Endothelial cell of umbilical vein (primary cell): ENCODE results near the gene NUDT6.

Experiments used
- EZH2 ChIP-seq: IDR thresholded peaks from 2 replicates; pipeline ENCODE4 v1.6.1; 2012; ENCODE audit warnings: borderline replicate concordance, low read depth, mild to moderate bottlenecking, moderate library complexity, low read length, inconsistent platforms; ENCODE audit not compliant: severe bottlenecking
- JUN ChIP-seq: IDR thresholded peaks from 2 replicates; pipeline ENCODE4 v1.6.1; 2011; ENCODE audit warnings: borderline replicate concordance, low read depth; ENCODE audit not compliant: insufficient read length, insufficient read depth
- MYC ChIP-seq: IDR thresholded peaks from one replicate; pipeline ENCODE4 v1.6.1; 2011; ENCODE audit warnings: mild to moderate bottlenecking, low read depth, low read length
- POLR2A ChIP-seq: IDR thresholded peaks from 2 replicates; pipeline ENCODE4 v1.6.1; 2012; ENCODE audit warnings: low read depth, mild to moderate bottlenecking, control low read depth, low read length
- POLR2AphosphoS5 ChIP-seq: IDR thresholded peaks from 2 replicates; pipeline ENCODE4 v1.6.1; 2012; ENCODE audit warnings: low read depth, mild to moderate bottlenecking, control low read depth, low read length, moderate library complexity; ENCODE audit not compliant: insufficient read depth
- TF ChIP-seq, protein P1 (sequence below), 2 donors: IDR thresholded peaks; 1 replicate in 1 of 2; 2 replicates in 1 of 2; pipeline ENCODE4 v1.5.1; 2011; ENCODE audit warnings: low read length in 2 of 2, mild to moderate bottlenecking in 2 of 2, moderate library complexity in 2 of 2, control low read depth in 1 of 2, inconsistent platforms in 1 of 2, low read depth in 1 of 2; ENCODE audit not compliant: insufficient read depth in 1 of 2; ENCODE audit errors: extremely low read depth in 1 of 2
- TF ChIP-seq, protein P2 (sequence below): IDR thresholded peaks from 2 replicates; pipeline ENCODE4 v1.6.1; 2011; ENCODE audit not compliant: insufficient read depth, insufficient read length

DNA sequence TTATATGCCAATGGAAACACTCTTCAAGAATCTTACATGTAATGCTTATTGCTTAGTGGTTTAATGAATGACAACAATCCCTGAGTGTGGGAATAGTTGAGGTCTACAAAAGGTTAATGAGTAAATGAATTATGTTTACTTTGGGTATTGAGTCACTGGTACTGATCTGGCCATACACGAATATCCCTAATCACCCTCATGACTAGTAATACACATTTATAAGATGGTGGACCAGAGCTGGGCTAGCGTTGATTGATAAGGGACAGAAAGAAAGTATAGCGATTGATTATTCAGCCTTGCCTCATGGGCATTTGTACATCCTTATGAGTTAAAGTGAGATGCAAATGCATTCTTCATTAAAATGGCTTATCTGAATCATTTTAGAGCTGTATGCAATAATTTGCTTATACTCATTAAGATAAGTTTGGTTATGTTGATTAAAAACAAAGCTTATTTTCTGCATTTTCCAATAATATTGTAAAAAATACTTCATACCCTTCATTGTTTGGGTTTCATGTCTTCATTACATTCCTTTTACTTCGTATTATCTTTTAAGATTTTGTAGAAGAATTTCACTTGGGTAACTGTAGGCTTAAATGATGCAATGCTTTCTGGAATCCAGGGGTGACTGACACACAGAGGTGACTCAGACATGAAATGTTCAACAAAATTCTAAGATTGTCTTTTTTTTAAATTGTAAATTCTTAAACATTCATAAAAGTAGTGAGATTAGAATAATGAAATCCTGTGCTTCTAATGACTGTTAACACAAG, 48.4 kb downstream of the NUDT6 start:
- TF ChIP-seq POLR2AphosphoS5: no peak
- TF ChIP-seq, protein P1, sequence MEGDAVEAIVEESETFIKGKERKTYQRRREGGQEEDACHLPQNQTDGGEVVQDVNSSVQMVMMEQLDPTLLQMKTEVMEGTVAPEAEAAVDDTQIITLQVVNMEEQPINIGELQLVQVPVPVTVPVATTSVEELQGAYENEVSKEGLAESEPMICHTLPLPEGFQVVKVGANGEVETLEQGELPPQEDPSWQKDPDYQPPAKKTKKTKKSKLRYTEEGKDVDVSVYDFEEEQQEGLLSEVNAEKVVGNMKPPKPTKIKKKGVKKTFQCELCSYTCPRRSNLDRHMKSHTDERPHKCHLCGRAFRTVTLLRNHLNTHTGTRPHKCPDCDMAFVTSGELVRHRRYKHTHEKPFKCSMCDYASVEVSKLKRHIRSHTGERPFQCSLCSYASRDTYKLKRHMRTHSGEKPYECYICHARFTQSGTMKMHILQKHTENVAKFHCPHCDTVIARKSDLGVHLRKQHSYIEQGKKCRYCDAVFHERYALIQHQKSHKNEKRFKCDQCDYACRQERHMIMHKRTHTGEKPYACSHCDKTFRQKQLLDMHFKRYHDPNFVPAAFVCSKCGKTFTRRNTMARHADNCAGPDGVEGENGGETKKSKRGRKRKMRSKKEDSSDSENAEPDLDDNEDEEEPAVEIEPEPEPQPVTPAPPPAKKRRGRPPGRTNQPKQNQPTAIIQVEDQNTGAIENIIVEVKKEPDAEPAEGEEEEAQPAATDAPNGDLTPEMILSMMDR (IDR thresholded peaks at IDR 0.05; ENCODE audit: extremely low read depth in 1 of 2, insufficient read depth in 1 of 2, low read depth in 1 of 2, low read length in 2 of 2): no peak
- no peak for TF ChIP-seq POLR2A
- no peak for TF ChIP-seq MYC
- TF ChIP-seq, protein P2, sequence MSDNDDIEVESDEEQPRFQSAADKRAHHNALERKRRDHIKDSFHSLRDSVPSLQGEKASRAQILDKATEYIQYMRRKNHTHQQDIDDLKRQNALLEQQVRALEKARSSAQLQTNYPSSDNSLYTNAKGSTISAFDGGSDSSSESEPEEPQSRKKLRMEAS: no peak
- peak; percentile 42 for TF ChIP-seq JUN
- TF ChIP-seq EZH2: no peak
